Measurements from ENCODE around the gene NLGN4Y. TPM values are rescaled to one million over a fixed set of nuclear protein-coding genes. Genes with fewer than 3 reads are reported as not detected.

Gene NLGN4Y
- total and polyA plus RNA-seq, 2 of the 13 experiments (the other 11 are each of a cell fraction or from before 2014, with no cell fraction given), result 6.0 to 16.5 TPM

GRCh38 chrY:14828531-14828930, 304.2 kb downstream of the NLGN4Y start:
- no peaks in the 10 kb centered on the region for H3K27me3 ChIP-seq (ENCODE audit: control insufficient read depth in 1 of 2, insufficient read depth in 2 of 2, low read length in 2 of 2)
- no peak overlapping the region for H3K27ac ChIP-seq (ENCODE audit: extremely low read length, insufficient read depth, low read length)
- no peaks in the 10 kb centered on the region for H4K20me1 ChIP-seq (ENCODE audit: insufficient read depth, low read length)
- intact Hi-C loops (cut with micrococcal nuclease; ENCODE audit: unreplicated experiment) (no loop called here), in situ Hi-C loops (cut with HindIII; ENCODE audit: extremely low pct_ligation_motif_present, low pct_unique_long_range_greater_than_20kb) (no loop called here)
- no peak overlapping the region for H3K9ac ChIP-seq (ENCODE audit: insufficient read depth, low read depth, low read length)
- CTCF ChIA-PET (ENCODE audit: low intra/inter-chr PET ratio, low total read pairs), result no interaction called here
- WGBS (ENCODE audit: low lambda C conversion rate), result 98% methylated on average over 5 of the region's 5 CpGs
- no peaks in the 10 kb centered on the region for H3K79me2 ChIP-seq (ENCODE audit: insufficient read depth, low read length)
- H3K4me2 ChIP-seq (ENCODE audit: low read depth, low read length), result no peak overlapping the region
- TF ChIP-seq MBD4 (IDR thresholded peaks at IDR 0.05; ENCODE audit: borderline replicate concordance, low read length), result no peak
- TF ChIP-seq TARDBP (CRISPR knock-in tag; IDR thresholded peaks at IDR 0.05), result no peak
- TF ChIP-seq ZNF563 (CRISPR knock-in tag; IDR thresholded peaks at IDR 0.05), result no peak
- TF ChIP-seq ZNF382 (CRISPR knock-in tag; IDR thresholded peaks at IDR 0.05; ENCODE audit: borderline replicate concordance), result no peak
- no peak for TF ChIP-seq ZNF24 (IDR thresholded peaks at IDR 0.05)
- no peak for TF ChIP-seq DBP (CRISPR knock-in tag; IDR thresholded peaks at IDR 0.05; ENCODE audit: not compliant biosample characterization)
- no peak for TF ChIP-seq TBP (CRISPR knock-in tag; IDR thresholded peaks at IDR 0.05)
- TF ChIP-seq ZNF282 (IDR thresholded peaks at IDR 0.05; ENCODE audit: partially characterized antibody), result no peak
- TF ChIP-seq ARID3A (IDR thresholded peaks at IDR 0.05; ENCODE audit: low read depth, low read length), result no peak
- no peak for TF ChIP-seq ZNF30 (CRISPR knock-in tag; IDR thresholded peaks at IDR 0.05)
- TF ChIP-seq E2F1 (CRISPR knock-in tag; IDR thresholded peaks at IDR 0.05), result no peak
- TF ChIP-seq AGO2 (optimal IDR thresholded peaks at IDR 0.05; ENCODE audit: low read depth, low read length), result no peak
- no peak for TF ChIP-seq ZIK1 (CRISPR knock-in tag; IDR thresholded peaks at IDR 0.05; ENCODE audit: borderline replicate concordance, low read depth)
- TF ChIP-seq ZNF263 (CRISPR knock-in tag; IDR thresholded peaks at IDR 0.05), result no peak
- TF ChIP-seq ZNF619 (CRISPR knock-in tag; IDR thresholded peaks at IDR 0.05), result no peak
- DNase-seq (ENCODE audit: low spot score) (no peak), ATAC-seq (no peak), FAIRE-seq (no peak)
- no peaks in the 10 kb centered on the region for H3K9me3 ChIP-seq (ENCODE audit: low read length)
- H3K4me1 ChIP-seq (ENCODE audit: insufficient read depth, low read length), result no peaks in the 10 kb centered on the region
- H2AFZ ChIP-seq (ENCODE audit: low read length), result no peak overlapping the region
- POLR2A ChIA-PET, result no interaction called here
- H3K36me3 ChIP-seq (replicated peaks in 1 of 2; ENCODE audit: control insufficient read depth in 1 of 2, insufficient read depth in 2 of 2, low read length in 2 of 2), result no peaks in the 10 kb centered on the region; a peak in 1 of 5 replicates
- no TSS peak for BruUV-seq (replicated peaks)
- H3K4me3 ChIP-seq (replicated peaks in 1 of 3; ENCODE audit: insufficient read depth in 1 of 3, low read depth in 2 of 3, low read length in 3 of 3), result no peak overlapping the region

Measured in HepG2 (cell line).